Activated CD4-positive, alpha-beta T cell treated with anti-CD3 and anti-CD28 coated beads for 48 hours (primary cell): ENCODE data around the gene CAPN14.

Experiments used
- DNase-seq: peaks from one replicate; pipeline ENCODE4 v3.0.0-alpha.2; 2020

CAPN14 gene

DNA sequence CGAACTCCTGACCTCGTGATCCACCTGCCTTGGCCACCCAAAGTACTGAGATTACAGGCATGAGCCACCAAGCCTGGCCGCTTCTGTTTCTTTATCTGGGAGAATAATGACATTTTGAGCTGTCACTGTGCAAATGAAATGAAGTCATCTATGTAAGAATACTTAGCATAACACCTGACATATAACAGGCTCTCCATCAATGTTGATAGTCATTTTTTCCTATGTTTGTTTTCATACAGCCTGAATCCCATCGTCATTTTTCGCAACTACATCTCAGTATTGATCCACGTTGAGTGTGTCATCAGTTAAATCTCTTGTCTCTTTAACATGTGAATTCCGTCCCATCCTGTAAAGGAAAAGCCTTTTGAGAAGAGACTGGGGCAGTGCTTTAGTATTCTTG, 6.4 kb upstream of the CAPN14 start:
- no peak for DNase-seq

DNA sequence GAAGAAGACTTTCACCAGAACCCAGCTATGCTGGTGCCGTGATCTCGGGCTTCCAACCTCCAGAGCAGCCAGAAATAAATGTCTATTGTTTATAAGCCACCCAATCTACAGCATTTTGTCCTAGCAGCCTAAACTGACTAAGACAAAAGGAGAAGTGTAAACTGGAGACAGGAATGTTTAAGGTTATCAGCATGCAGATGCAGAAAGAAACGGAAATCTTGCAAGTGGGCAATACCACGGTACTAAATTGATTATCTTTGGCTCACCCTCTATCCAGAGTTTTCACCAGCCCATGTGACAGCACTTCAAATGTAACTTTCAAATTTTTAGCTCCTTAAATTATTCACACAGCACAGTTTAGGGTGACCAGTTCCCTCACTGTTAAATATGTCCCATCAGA, 5.7 kb upstream of the CAPN14 start:
- DNase-seq, result no peak

DNA sequence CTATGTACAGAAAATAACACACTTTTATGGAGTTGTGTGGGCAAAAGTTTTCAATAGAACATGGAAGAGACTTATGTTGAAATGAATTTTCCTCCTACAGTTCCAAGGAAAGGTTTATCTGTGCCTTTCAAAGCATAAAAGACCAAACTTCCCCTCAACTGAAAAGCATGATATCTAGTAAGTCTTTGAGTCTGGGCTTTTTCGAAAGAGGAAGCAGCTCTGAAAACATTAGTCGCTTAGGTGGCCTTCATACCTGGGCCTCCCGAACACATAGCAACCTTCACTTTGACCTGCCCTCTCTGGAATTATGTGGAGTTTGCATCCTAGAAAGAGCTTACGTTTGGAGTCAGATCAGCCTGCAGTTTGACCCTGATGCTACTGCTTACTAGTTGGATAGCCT, 4.8 kb upstream of the CAPN14 start:
- no peak for DNase-seq

DNA sequence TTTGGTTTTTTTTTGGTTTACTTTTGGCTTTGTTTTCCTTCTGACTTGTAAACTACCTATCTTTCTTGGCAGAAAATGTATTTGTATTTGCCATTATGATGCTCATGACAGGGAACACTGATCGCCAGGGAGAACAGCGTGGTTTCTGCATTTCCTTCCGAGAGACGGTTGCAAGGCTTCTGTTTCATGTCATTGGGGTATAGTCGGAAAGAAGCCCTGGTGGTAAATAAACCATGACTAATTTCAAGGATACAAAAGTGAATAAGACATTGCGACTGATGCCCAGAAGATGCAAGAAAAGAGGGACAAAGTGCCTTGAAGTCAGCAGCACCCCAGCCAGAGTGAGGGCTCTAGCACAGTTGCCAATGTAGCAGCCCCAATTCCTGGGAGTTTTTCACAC, 4.2 kb upstream of the CAPN14 start:
- DNase-seq, result no peak

DNA sequence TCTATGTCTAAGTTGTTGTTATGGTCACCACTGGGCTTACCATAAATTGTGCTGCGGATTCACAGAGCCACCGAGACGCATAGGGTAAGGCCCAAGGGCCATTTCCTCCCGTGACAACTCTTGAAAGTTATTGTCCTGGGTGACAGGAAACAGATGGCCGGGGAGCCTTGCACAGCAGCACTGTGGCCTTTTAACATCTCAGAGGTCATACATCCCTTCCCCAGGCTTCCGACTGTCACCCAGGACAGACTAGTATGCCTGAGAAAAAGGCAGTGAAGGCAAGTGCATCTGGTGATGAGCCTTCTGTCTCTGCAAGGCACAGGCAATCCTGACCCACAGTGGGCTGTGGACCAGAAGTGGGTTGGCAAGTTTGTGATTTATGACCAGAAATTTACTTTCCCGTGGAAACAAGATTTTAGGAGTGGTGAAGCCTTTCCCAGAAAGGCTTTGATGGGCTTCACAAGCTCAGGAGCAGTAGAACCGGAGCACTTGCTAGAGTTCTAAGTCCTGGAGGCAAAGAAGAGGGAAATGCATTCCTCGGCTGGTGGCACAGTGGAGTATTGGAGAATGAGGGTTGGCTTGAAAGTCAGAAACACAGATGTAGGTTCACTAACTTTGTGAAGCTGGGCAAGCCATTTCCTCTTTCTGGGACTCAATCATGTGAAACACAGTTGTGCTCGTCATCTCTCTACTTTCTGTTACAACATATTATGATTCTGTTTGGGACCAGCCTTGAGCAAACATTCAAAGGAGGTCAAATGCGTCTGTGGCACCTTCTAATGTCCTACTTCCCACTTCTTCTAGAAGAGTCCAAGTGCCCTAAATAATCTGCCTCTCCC, 2.0 kb upstream of the CAPN14 start:
- no peak for DNase-seq

DNA sequence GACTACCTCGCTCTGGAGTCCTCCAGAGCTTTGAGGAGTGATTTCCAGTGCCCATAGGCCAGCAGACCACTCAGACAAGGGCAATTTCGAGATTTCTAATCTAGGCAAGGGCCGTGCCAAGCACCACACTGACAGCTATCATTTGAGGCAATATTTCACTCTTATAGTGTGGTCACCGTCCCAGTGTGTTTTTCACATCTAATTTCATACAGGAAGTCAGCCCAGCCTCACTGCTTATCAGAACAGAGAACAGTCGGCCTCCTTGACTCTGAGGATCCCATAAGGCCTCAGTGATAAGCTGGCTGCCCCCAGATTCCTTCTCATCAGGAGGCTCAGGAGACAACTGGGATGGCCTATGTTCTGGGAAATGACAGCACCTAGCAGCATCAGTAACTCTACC, 581 bp downstream of the CAPN14 start:
- DNase-seq, result no peak

GRCh38 chr2:31214444-31214915, 2.8 kb downstream of the CAPN14 start:
- no peak for DNase-seq

DNA sequence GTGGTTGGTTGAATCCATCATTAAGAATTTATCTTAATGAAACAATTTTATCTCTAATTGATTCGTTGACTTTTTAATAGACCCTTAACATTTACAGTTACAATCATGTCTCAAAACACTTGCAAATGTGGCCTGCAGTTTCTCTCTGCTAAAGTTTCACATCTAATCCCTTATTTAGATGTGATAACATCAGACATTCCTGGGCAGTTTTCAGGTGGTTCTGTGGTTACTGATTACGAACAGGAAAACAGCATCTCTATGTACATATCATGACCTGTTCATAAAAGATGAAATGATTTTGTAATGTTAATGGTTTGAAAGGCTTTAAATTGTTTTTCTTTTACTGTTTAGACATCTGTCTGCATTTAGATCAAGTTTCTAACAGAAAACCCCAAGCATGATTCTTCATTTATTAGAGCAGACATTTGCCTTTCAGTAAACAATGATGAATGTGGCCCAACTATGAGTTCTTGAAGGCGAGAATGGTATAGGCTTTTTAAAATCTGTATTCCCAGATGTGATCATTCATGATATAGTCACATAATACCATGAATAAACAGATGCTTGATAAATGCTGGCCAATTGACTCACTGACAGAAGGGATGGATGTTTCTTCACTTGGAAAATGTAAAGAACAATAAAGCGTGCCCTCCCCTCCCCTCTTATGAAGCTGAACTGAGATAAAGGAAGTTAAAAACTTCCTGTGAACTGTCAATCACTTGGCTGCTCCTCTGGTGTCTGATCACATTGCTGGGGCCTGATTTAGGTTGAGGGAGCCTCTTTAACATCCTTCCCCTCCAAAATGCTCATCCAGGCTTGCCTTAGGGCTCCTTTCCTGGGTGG, 3.5 kb downstream of the CAPN14 start:
- no peak for DNase-seq

- DNase-seq, result no peak
Measured at GRCh38 chr2:31212659-31213600, 4.4 kb downstream of the CAPN14 start.

- no peak for DNase-seq
Measured at GRCh38 chr2:31208240-31208639, 9.1 kb downstream of the CAPN14 start.

DNA sequence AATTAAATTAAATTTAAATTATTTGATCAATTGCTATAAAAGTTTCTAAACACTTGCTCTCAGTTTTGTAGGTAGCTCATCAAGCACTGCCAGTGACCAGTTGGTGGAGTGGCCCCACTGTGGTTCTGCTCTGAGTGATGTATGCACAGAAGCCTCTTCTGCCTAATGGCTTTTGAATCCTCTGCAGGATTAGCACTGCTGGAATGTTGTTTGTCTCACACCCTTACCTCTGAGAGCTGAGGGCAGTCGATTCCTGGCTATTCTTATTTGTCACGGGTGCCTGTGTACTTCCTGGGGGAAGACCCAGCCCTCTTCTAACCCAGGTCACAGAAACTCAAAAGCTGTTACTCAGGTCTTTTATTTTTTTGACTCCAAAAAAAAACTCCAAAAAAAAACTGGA, 9.5 kb downstream of the CAPN14 start:
- no peak for DNase-seq

GRCh38 chr2:31205613-31206012, 11.7 kb downstream of the CAPN14 start:
- DNase-seq, result no peak

- DNase-seq, result no peak
Measured at GRCh38 chr2:31205186-31205585, 12.1 kb downstream of the CAPN14 start.

- DNase-seq, result no peak
Measured at GRCh38 chr2:31204783-31205182, 12.5 kb downstream of the CAPN14 start.

DNA sequence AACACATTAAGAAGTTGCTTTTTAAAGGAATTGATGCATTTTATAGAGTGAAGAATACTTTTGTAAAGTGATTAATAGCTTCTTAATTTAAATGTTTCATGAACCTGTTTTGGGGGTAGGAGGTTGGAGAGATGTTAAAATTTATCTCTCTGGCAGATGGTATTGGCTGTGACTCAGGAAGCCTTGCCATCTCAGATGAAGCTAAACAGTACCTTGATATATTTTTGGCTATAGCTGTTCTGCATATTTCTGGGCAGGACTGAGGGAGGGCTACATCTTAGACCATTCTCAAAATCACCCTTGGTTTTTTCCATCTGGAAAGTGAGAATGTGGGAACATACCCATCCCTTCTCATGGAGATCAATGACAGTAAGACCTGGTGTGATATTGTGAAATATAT, 13.4 kb downstream of the CAPN14 start:
- DNase-seq, result no peak

- DNase-seq, result no peak
Measured at GRCh38 chr2:31202833-31203232, 14.5 kb downstream of the CAPN14 start.

DNA sequence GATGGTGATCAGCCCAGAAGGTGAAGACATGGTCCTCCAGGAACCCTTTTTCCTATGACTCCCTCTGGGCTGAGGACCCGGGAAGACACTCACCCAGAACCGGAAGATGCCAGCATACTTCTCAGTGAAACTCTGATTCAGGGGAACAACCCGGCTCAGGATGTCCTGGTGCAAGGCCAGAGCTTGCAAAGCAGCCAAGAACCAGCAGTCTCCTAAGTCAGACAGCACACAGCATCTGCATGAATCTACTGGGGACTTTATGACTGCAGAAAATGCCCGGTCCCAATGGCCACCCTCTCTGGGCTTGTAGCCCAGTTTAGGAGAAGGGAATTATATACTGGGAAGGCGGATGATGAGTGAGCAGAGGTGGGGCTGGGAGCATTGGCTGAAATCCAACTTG, 15.3 kb downstream of the CAPN14 start:
- no peak for DNase-seq

DNA sequence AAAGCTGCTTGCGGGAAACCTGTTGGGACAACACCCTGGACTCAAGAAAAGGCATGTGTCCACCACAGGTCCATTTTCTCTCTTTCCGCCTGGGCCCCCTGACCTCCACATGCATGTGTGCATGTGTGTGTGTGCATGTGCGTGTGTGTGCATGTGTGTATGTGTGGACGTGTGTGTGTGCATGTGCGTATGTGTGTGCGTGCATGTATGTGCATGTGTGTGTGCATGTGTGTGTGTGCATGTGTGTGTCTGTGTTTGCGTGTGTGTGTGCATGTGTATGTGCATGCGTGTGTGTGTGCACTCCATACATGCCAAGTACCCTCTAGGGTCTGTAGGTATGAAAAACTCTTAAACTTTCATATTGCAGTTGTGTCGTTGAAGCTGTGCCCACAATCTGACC, 16.3 kb downstream of the CAPN14 start:
- DNase-seq, result no peak

DNA sequence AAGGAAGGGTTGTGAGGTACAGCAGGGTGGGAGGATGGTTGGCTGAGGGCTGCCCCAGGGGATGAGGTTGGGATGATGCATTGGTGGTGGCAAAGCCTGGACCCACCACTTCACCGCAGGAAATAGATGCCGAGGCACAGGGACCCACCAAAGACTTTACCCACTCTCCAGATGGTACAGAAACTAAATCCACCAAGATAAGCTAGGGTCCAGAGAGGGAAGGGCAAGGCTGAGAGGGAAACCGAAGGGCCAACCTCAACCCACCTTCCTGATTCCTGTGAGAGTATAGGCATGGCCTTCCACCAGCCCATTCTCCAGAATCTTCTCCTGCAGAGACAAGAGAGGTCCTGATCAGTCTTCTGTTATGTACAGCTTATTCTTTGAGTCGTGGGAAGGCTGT, 18.1 kb downstream of the CAPN14 start:
- no peak for DNase-seq

GRCh38 chr2:31197669-31198068, 19.6 kb downstream of the CAPN14 start:
- DNase-seq, result no peak

DNA sequence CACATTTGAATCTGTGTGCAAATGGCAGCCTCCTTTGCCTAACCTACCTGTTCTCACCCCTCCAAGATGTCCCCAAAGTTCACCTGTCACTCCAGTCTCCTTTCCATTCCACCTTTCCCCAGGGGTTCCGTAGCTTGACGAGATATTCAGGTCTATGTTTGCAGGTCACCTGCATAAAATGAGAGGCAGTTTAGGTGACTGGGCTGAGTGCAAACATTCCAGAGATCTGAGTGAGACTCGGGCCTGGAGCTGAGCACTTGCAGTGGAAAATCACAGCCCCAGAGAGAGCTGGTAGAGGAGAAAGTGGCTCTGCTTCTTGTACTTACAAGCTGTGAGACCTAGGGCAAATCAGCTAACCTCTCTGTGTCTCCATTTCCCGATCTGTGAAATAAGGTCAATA, 20.1 kb downstream of the CAPN14 start:
- no peak for DNase-seq

- DNase-seq, result no peak
Measured at GRCh38 chr2:31196622-31197021, 20.7 kb downstream of the CAPN14 start.

DNA sequence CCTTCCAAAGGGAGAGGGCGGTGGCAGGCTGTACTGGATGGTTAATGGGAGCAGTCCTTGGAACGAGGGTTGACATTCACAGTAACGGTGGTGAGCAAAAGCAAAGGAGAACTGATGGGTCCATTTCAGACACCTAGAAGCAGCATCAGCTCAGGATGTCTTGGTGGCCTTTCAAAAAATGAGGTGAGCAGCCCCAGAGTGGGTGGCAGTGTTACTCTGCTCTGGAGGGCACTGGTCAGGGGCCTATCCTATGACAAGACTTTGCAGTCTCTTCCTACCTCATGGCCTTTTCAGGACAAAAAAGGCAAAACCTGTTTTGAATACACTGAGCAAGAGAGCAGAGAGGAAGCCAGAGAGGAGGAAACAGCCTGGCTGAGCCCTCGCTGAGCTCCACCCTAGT, 23.5 kb downstream of the CAPN14 start:
- DNase-seq, result no peak
